Activated naive CD4-positive, alpha-beta T cell treated with anti-CD3 and anti-CD28 coated beads, Interleukin-2, amount 50 U/mL, for 24 hours (primary cell): Measurements from ENCODE around the gene KIAA1328.

Source experiments
- H3K27ac Mint-ChIP-seq: one replicate; pipeline ENCODE4 v1.8.0; 2021; ENCODE audit warnings: mild to moderate bottlenecking, mixed read lengths
- H3K27me3 Mint-ChIP-seq: one replicate; pipeline ENCODE4 v1.8.0; 2021; ENCODE audit warnings: mixed read lengths
- H3K36me3 Mint-ChIP-seq: one replicate; pipeline ENCODE4 v1.8.0; 2021; ENCODE audit warnings: mixed read lengths
- H3K4me1 Mint-ChIP-seq: one replicate; pipeline ENCODE4 v1.8.0; 2021; ENCODE audit warnings: mixed read lengths
- H3K4me3 Mint-ChIP-seq: one replicate; pipeline ENCODE4 v1.8.0; 2021; ENCODE audit warnings: mild to moderate bottlenecking, mixed read lengths
- H3K9me3 Mint-ChIP-seq: one replicate; pipeline ENCODE4 v1.8.0; 2021; ENCODE audit warnings: mixed read lengths

Gene KIAA1328

GRCh38 chr18:37064187-37064586, 235.3 kb downstream of the KIAA1328 start:
- peaks cover 7% of the 10 kb centered on the region for H3K9me3 Mint-ChIP-seq
- no peak overlapping the region for H3K4me3 Mint-ChIP-seq
- no peaks in the 10 kb centered on the region for H3K27me3 Mint-ChIP-seq
- H3K36me3 Mint-ChIP-seq = peaks cover 23% of the 10 kb centered on the region
- H3K4me1 Mint-ChIP-seq = no peaks in the 10 kb centered on the region
- no peak overlapping the region for H3K27ac Mint-ChIP-seq

GRCh38 chr18:37065254-37065653, 236.3 kb downstream of the KIAA1328 start:
- Mint-ChIP-seq H3K4me1 (no peaks in the 10 kb centered on the region), H3K9me3 (peaks cover 13% of the 10 kb centered on the region), H3K27ac (no peak overlapping the region), H3K4me3 (no peak overlapping the region), H3K27me3 (no peaks in the 10 kb centered on the region), H3K36me3 (peaks cover 25% of the 10 kb centered on the region)

GRCh38 chr18:37084912-37085311, 256.0 kb downstream of the KIAA1328 start:
- Mint-ChIP-seq H3K36me3 (peaks cover 28% of the 10 kb centered on the region), H3K9me3 (no peaks in the 10 kb centered on the region), H3K27ac (no peak overlapping the region), H3K4me3 (no peak overlapping the region), H3K27me3 (no peaks in the 10 kb centered on the region), H3K4me1 (no peaks in the 10 kb centered on the region)

- Mint-ChIP-seq H3K36me3 (peaks cover 30% of the 10 kb centered on the region), H3K27me3 (no peaks in the 10 kb centered on the region), H3K4me3 (no peak overlapping the region), H3K4me1 (no peaks in the 10 kb centered on the region), H3K27ac (no peak overlapping the region), H3K9me3 (peaks cover under 1% of the 10 kb centered on the region)
These were observed 256.4 kb downstream of the KIAA1328 start for GRCh38 chr18:37085362-37085761.

- peaks cover 24% of the 10 kb centered on the region for H3K36me3 Mint-ChIP-seq
- H3K27ac Mint-ChIP-seq = no peak overlapping the region
- no peaks in the 10 kb centered on the region for H3K4me1 Mint-ChIP-seq
- peaks cover 18% of the 10 kb centered on the region for H3K9me3 Mint-ChIP-seq
- H3K27me3 Mint-ChIP-seq = no peaks in the 10 kb centered on the region
- H3K4me3 Mint-ChIP-seq = no peak overlapping the region
These were observed 279.0 kb downstream of the KIAA1328 start for GRCh38 chr18:37107748-37108522.

GRCh38 chr18:37122877-37123276, 293.9 kb downstream of the KIAA1328 start:
- no peaks in the 10 kb centered on the region for H3K9me3 Mint-ChIP-seq
- H3K4me3 Mint-ChIP-seq = no peak overlapping the region
- peaks cover 2% of the 10 kb centered on the region for H3K36me3 Mint-ChIP-seq
- no peaks in the 10 kb centered on the region for H3K27me3 Mint-ChIP-seq
- H3K4me1 Mint-ChIP-seq = no peaks in the 10 kb centered on the region
- no peak overlapping the region for H3K27ac Mint-ChIP-seq

- H3K27me3 Mint-ChIP-seq = no peaks in the 10 kb centered on the region
- H3K27ac Mint-ChIP-seq = no peak overlapping the region
- no peak overlapping the region for H3K4me3 Mint-ChIP-seq
- H3K9me3 Mint-ChIP-seq = no peaks in the 10 kb centered on the region
- no peaks in the 10 kb centered on the region for H3K4me1 Mint-ChIP-seq
- peaks cover 2% of the 10 kb centered on the region for H3K36me3 Mint-ChIP-seq
These were observed 295.6 kb downstream of the KIAA1328 start for GRCh38 chr18:37124516-37124915.

GRCh38 chr18:37135177-37135576, 306.2 kb downstream of the KIAA1328 start:
- no peaks in the 10 kb centered on the region for H3K9me3 Mint-ChIP-seq
- H3K36me3 Mint-ChIP-seq = peaks cover 14% of the 10 kb centered on the region
- no peaks in the 10 kb centered on the region for H3K27me3 Mint-ChIP-seq
- no peak overlapping the region for H3K4me3 Mint-ChIP-seq
- H3K27ac Mint-ChIP-seq = no peak overlapping the region
- H3K4me1 Mint-ChIP-seq = no peaks in the 10 kb centered on the region

GRCh38 chr18:37138456-37138855, 309.5 kb downstream of the KIAA1328 start:
- H3K9me3 Mint-ChIP-seq = no peaks in the 10 kb centered on the region

GRCh38 chr18:37139876-37140275, 310.9 kb downstream of the KIAA1328 start:
- Mint-ChIP-seq H3K27me3 (no peaks in the 10 kb centered on the region), H3K4me3 (no peak overlapping the region), H3K27ac (no peak overlapping the region), H3K36me3 (peaks cover 8% of the 10 kb centered on the region), H3K9me3 (no peaks in the 10 kb centered on the region), H3K4me1 (no peaks in the 10 kb centered on the region)

More at GRCh38 chr18:37138456-37138855, 309.5 kb downstream of the KIAA1328 start:
- no peak overlapping the region for H3K4me3 Mint-ChIP-seq
- H3K27me3 Mint-ChIP-seq = no peaks in the 10 kb centered on the region
- no peaks in the 10 kb centered on the region for H3K4me1 Mint-ChIP-seq
- no peak overlapping the region for H3K27ac Mint-ChIP-seq
- H3K36me3 Mint-ChIP-seq = peaks cover 10% of the 10 kb centered on the region

GRCh38 chr18:37144921-37145320, 316.0 kb downstream of the KIAA1328 start:
- Mint-ChIP-seq H3K9me3 (peaks cover 6% of the 10 kb centered on the region), H3K27ac (no peak overlapping the region), H3K36me3 (peaks cover 12% of the 10 kb centered on the region), H3K27me3 (no peaks in the 10 kb centered on the region), H3K4me1 (no peaks in the 10 kb centered on the region), H3K4me3 (no peak overlapping the region)

GRCh38 chr18:37156330-37156942, 327.5 kb downstream of the KIAA1328 start:
- Mint-ChIP-seq H3K9me3 (no peaks in the 10 kb centered on the region), H3K27ac (no peak overlapping the region), H3K4me1 (no peaks in the 10 kb centered on the region), H3K36me3 (peaks cover 4% of the 10 kb centered on the region), H3K4me3 (no peak overlapping the region), H3K27me3 (no peaks in the 10 kb centered on the region)

GRCh38 chr18:37160038-37160820, 331.3 kb downstream of the KIAA1328 start:
- no peaks in the 10 kb centered on the region for H3K27me3 Mint-ChIP-seq
- peaks cover 15% of the 10 kb centered on the region for H3K36me3 Mint-ChIP-seq
- H3K4me1 Mint-ChIP-seq = no peaks in the 10 kb centered on the region
- no peak overlapping the region for H3K27ac Mint-ChIP-seq
- no peaks in the 10 kb centered on the region for H3K9me3 Mint-ChIP-seq
- no peak overlapping the region for H3K4me3 Mint-ChIP-seq

GRCh38 chr18:37161491-37161890, 332.6 kb downstream of the KIAA1328 start:
- Mint-ChIP-seq H3K4me3 (no peak overlapping the region), H3K27me3 (no peaks in the 10 kb centered on the region), H3K36me3 (peaks cover 18% of the 10 kb centered on the region), H3K4me1 (no peaks in the 10 kb centered on the region), H3K9me3 (no peaks in the 10 kb centered on the region), H3K27ac (no peak overlapping the region)

- Mint-ChIP-seq H3K9me3 (no peaks in the 10 kb centered on the region), H3K27ac (no peak overlapping the region), H3K4me1 (no peaks in the 10 kb centered on the region), H3K36me3 (peaks cover 21% of the 10 kb centered on the region), H3K27me3 (no peaks in the 10 kb centered on the region), H3K4me3 (no peak overlapping the region)
These were observed 333.6 kb downstream of the KIAA1328 start for GRCh38 chr18:37162551-37162950.

GRCh38 chr18:37163119-37163518, 334.2 kb downstream of the KIAA1328 start:
- no peak overlapping the region for H3K27ac Mint-ChIP-seq
- no peak overlapping the region for H3K4me3 Mint-ChIP-seq
- no peaks in the 10 kb centered on the region for H3K4me1 Mint-ChIP-seq
- H3K27me3 Mint-ChIP-seq = no peaks in the 10 kb centered on the region
- no peaks in the 10 kb centered on the region for H3K9me3 Mint-ChIP-seq
- peaks cover 23% of the 10 kb centered on the region for H3K36me3 Mint-ChIP-seq
